KMS-11 (cell line): ENCODE measurements around the gene PDXDC1.
"Not testable (repeated sequence)": the region's sequence is repeated elsewhere in the genome, so short reads cannot be mapped to it uniquely, and the experiment has no call there.

ENCODE experiments used
- H2AFZ ChIP-seq: fragments of 200-600 bp; sonication (generic); 2 replicates; pipeline ENCODE4 v1.6.1; 2016; ENCODE audit warnings: antibody characterized with exemption, mixed run types, low read depth
- H3K27ac ChIP-seq: fragments of 200-600 bp; sonication (generic); 2 replicates; pipeline ENCODE4 v1.6.1; 2016; ENCODE audit warnings: mild to moderate bottlenecking, mixed run types
- H3K27me3 ChIP-seq: fragments of 200-600 bp; sonication (generic); 2 replicates; pipeline ENCODE4 v1.6.1; 2017; ENCODE audit warnings: mild to moderate bottlenecking, low read depth, mixed run types, moderate library complexity; ENCODE audit not compliant: insufficient read depth
- H3K36me3 ChIP-seq: fragments of 200-600 bp; sonication (generic); 2 replicates; pipeline ENCODE4 v1.6.1; 2017; ENCODE audit warnings: mild to moderate bottlenecking, mixed run types; ENCODE audit not compliant: insufficient read depth
- H3K4me1 ChIP-seq: fragments of 200-600 bp; sonication (generic); 2 replicates; pipeline ENCODE4 v1.6.1; 2016; ENCODE audit warnings: mild to moderate bottlenecking, low read depth, mixed run types; ENCODE audit not compliant: poor library complexity, severe bottlenecking
- H3K4me2 ChIP-seq: fragments of 200-600 bp; sonication (generic); 2 replicates; pipeline ENCODE4 v1.7.0; 2016; ENCODE audit warnings: mild to moderate bottlenecking, mixed run types
- H3K4me3 ChIP-seq: fragments of 200-600 bp; sonication (generic); IDR thresholded peaks from 2 replicates; pipeline ENCODE4 v1.6.1; 2017; ENCODE audit warnings: low read depth, low read length, mixed read lengths; ENCODE audit not compliant: insufficient read depth
- H3K79me2 ChIP-seq: fragments of 200-600 bp; sonication (generic); 2 replicates; pipeline ENCODE4 v1.6.1; 2016; ENCODE audit warnings: low read depth, mixed run types; ENCODE audit not compliant: insufficient read depth
- H3K9ac ChIP-seq: fragments of 200-600 bp; sonication (generic); 2 replicates; pipeline ENCODE4 v1.6.1; 2016; ENCODE audit warnings: mild to moderate bottlenecking, mixed run types
- H4K20me1 ChIP-seq: fragments of 200-600 bp; sonication (generic); 2 replicates; pipeline ENCODE4 v1.6.1; 2016; ENCODE audit warnings: mild to moderate bottlenecking, mixed run types; ENCODE audit not compliant: insufficient read depth
- CTCF ChIP-seq: fragments of 200-600 bp; sonication (generic); conservative IDR thresholded peaks from 2 replicates; pipeline ENCODE4 v1.6.1; 2017; ENCODE audit warnings: low read depth, mild to moderate bottlenecking, antibody characterized with exemption, low read length, moderate library complexity, mixed read lengths

The PDXDC1 gene

GRCh38 chr16:15055141-15056053 is 80.6 kb downstream of the PDXDC1 start:
- Histone ChIP-seq H3K27ac (no peak overlapping the region), H3K4me3 (peak overlapping the region; percentile 54), H3K79me2 (no peaks in the 10 kb centered on the region), H2AFZ (peak overlapping the region; percentile 85), H3K9ac (peak overlapping the region; percentile 59), H3K36me3 (no peaks in the 10 kb centered on the region), H3K27me3 (no peaks in the 10 kb centered on the region), H3K4me2 (peak overlapping the region; percentile 83), H4K20me1 (no peaks in the 10 kb centered on the region), H3K4me1 (no peaks in the 10 kb centered on the region)
- 0 out of 2 replicates have a peak, but pooled peaks have one; percentile 11 for TF ChIP-seq CTCF

DNA sequence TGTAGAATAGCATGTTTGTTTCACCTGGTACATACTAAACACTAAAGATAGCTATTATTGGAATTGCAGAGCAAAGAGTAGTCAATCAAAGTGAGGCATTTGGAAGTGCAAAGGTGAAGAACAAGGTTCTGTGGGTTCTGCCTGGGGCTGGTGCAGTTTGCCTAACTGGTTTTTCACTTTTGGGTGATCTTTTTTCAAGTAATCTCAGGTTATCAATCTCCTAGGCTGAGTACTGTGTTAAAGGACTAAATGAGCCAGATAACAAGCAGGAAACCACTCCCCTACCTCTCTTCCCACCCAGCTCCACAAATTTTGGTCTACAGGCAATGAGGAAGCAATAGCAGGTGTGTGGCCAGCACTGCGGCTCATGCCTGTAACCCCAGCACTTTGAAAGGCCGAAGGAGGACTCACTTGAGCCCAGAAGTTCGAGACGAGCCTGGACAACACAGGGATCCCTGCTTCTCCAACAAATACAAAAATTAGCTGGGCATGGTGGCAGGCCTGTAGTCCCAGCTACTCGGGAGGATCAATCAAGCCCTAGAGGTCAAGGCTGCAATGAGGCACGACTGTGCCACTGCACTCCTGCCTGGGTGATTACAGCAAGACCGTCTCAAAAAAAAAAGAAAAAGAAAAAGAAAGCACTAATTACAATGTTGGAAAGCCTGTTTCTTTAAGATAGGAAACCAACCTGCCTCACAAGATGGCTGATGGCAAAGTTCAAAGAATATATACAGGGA is 83.0 kb downstream of the PDXDC1 start:
- TF ChIP-seq CTCF: no peak
- no peak overlapping the region for H3K4me2 ChIP-seq
- H3K27me3 ChIP-seq: no peaks in the 10 kb centered on the region
- no peaks in the 10 kb centered on the region for H4K20me1 ChIP-seq
- peaks cover 12% of the 10 kb centered on the region; the same call in 1 of the 2 replicates for H3K36me3 ChIP-seq
- H3K4me1 ChIP-seq: no peaks in the 10 kb centered on the region
- H3K79me2 ChIP-seq: no peaks in the 10 kb centered on the region
- H3K9ac ChIP-seq: no peak overlapping the region
- H3K4me3 ChIP-seq: no peak overlapping the region
- H2AFZ ChIP-seq: no peak overlapping the region
- no peak overlapping the region for H3K27ac ChIP-seq

GRCh38 chr16:15059324-15059723 is 84.5 kb downstream of the PDXDC1 start:
- H3K9ac ChIP-seq: no peak overlapping the region
- no peak overlapping the region for H3K4me2 ChIP-seq
- no peaks in the 10 kb centered on the region for H3K4me1 ChIP-seq
- H3K27ac ChIP-seq: no peak overlapping the region
- no peaks in the 10 kb centered on the region for H3K79me2 ChIP-seq
- peaks cover 17% of the 10 kb centered on the region; the same call in 1 of the 2 replicates for H3K36me3 ChIP-seq
- no peak overlapping the region for H2AFZ ChIP-seq
- no peaks in the 10 kb centered on the region for H3K27me3 ChIP-seq
- TF ChIP-seq CTCF: no peak
- H3K4me3 ChIP-seq: no peak overlapping the region
- H4K20me1 ChIP-seq: no peaks in the 10 kb centered on the region

- not testable (repeated sequence) for H4K20me1 ChIP-seq, H3K4me2 ChIP-seq, H2AFZ ChIP-seq, H3K4me1 ChIP-seq, H3K79me2 ChIP-seq, H3K27me3 ChIP-seq, H3K9ac ChIP-seq, H3K27ac ChIP-seq, H3K4me3 ChIP-seq
- H3K36me3 ChIP-seq: peaks cover 17% of the 10 kb centered on the region; the same call in 1 of the 2 replicates
These were observed 87.4 kb downstream of the PDXDC1 start for GRCh38 chr16:15062085-15062810.

GRCh38 chr16:15065961-15066360 is 91.1 kb downstream of the PDXDC1 start:
- not testable (repeated sequence) for H4K20me1 ChIP-seq, H3K79me2 ChIP-seq, H3K27me3 ChIP-seq, H3K4me2 ChIP-seq, H3K9ac ChIP-seq, H3K4me3 ChIP-seq, H3K27ac ChIP-seq, H2AFZ ChIP-seq, H3K4me1 ChIP-seq
- H3K36me3 ChIP-seq: peaks cover 14% of the 10 kb centered on the region; the same call in 1 of the 2 replicates

- not testable (repeated sequence) for H3K79me2 ChIP-seq, H2AFZ ChIP-seq, H3K27ac ChIP-seq, H3K9ac ChIP-seq, H4K20me1 ChIP-seq, H3K4me2 ChIP-seq, H3K4me3 ChIP-seq, H3K27me3 ChIP-seq, H3K4me1 ChIP-seq
- peaks cover 13% of the 10 kb centered on the region; the same call in 1 of the 2 replicates for H3K36me3 ChIP-seq
These were observed 91.9 kb downstream of the PDXDC1 start for GRCh38 chr16:15066690-15067089.

GRCh38 chr16:15071013-15071412 is 96.2 kb downstream of the PDXDC1 start:
- not testable (repeated sequence) for H3K27me3 ChIP-seq, H3K27ac ChIP-seq, H3K36me3 ChIP-seq, H3K79me2 ChIP-seq, H3K9ac ChIP-seq, H3K4me2 ChIP-seq, H2AFZ ChIP-seq, H4K20me1 ChIP-seq, H3K4me3 ChIP-seq, H3K4me1 ChIP-seq
